BLaER1 treated with 17β-estradiol and CSF1 and Interleukin-3, amounts not matched to agents 10 nM and 100 nM (cell line): Measurements from ENCODE around the gene MRNIP.

ENCODE experiments used
- H3K27ac ChIP-seq, 11 experiments: shearing (Covaris generic); formaldehyde crosslinking; 2 replicates each; pipeline ENCODE4 v1.8.1; 2022
- H3K27me3 ChIP-seq, 11 experiments: shearing (Covaris generic); formaldehyde crosslinking; 2 replicates each; pipeline ENCODE4 v1.8.1; 2022
- H3K36me3 ChIP-seq, 11 experiments: shearing (Covaris generic); formaldehyde crosslinking; 2 replicates each; pipeline ENCODE4 v1.8.1; 2022
- H3K4me1 ChIP-seq, 10 experiments: shearing (Covaris generic); formaldehyde crosslinking; 2 replicates each; pipeline ENCODE4 v1.8.1; 2022
- H3K4me2 ChIP-seq, 11 experiments: shearing (Covaris generic); formaldehyde crosslinking; 2 replicates each; pipeline ENCODE4 v1.8.1; 2022
- H3K4me3 ChIP-seq, 10 experiments: shearing (Covaris generic); formaldehyde crosslinking; 2 replicates each; pipeline ENCODE4 v1.8.1; 2022
- H3K9ac ChIP-seq, 11 experiments: shearing (Covaris generic); formaldehyde crosslinking; 2 replicates each; pipeline ENCODE4 v1.8.1; 2022
- H3K9me3 ChIP-seq, 11 experiments: shearing (Covaris generic); formaldehyde crosslinking; replicated peaks in 1 of 11; 2 replicates each; pipeline ENCODE4 v1.8.1; 2022
- H4K20me1 ChIP-seq, 11 experiments: shearing (Covaris generic); formaldehyde crosslinking; 2 replicates each; pipeline ENCODE4 v1.8.1; 2022
- Cebpa-rat ChIP-seq, 11 experiments: shearing (Covaris generic); IDR thresholded peaks; 2 replicates each; pipeline ENCODE4 v1.8.1; 2022

Gene MRNIP

GRCh38 chr5:179827680-179828079, 30.9 kb downstream of the MRNIP start:
- no peak for TF ChIP-seq Cebpa-rat (IDR thresholded peaks at IDR 0.05)
- Histone ChIP-seq H3K9ac (peak overlapping the region in 7 of 11 experiments; percentile 21 to 58 (median 46); a peak in 8 of 22 replicates), H3K27ac (peak overlapping the region in 7 of 11 experiments; percentile 29 to 60 (median 48); a peak in 11 of 22 replicates)

GRCh38 chr5:179825655-179826182, 32.9 kb downstream of the MRNIP start:
- no peak overlapping the region for H3K27ac ChIP-seq
- H4K20me1 ChIP-seq = peaks cover 54 to 99% (median 81%) of the 10 kb centered on the region in 11 experiments
- H3K4me3 ChIP-seq = no peak overlapping the region
- H3K4me2 ChIP-seq = peak overlapping the region in 2 of 11 experiments; percentile 91 to 99; a peak in 4 of 22 replicates
- H3K9me3 ChIP-seq = peaks cover 0 to 21% (median 18%) of the 10 kb centered on the region in 11 experiments; a peak in 14 of 22 replicates
- peaks cover 27 to 75% (median 36%) of the 10 kb centered on the region in 10 experiments for H3K4me1 ChIP-seq
- H3K36me3 ChIP-seq = peaks cover 78 to 88% (median 83%) of the 10 kb centered on the region in 11 experiments
- TF ChIP-seq Cebpa-rat (IDR thresholded peaks at IDR 0.05) = no peak
- peak overlapping the region in 1 of 11 experiments; percentile 99; a peak in 1 of 22 replicates for H3K9ac ChIP-seq
- H3K27me3 ChIP-seq = no peaks in the 10 kb centered on the region

More at GRCh38 chr5:179827680-179828079, 30.9 kb downstream of the MRNIP start:
- no peak overlapping the region for H3K4me3 ChIP-seq
- peaks cover 94 to 100% (median 98%) of the 10 kb centered on the region in 11 experiments for H3K36me3 ChIP-seq
- H3K9me3 ChIP-seq = peaks cover 0 to 30% (median 25%) of the 10 kb centered on the region in 11 experiments; a peak in 15 of 22 replicates
- H3K4me1 ChIP-seq = peaks cover 17 to 66% (median 26%) of the 10 kb centered on the region in 10 experiments; a peak in 19 of 20 replicates
- peak overlapping the region; percentile 10 to 99 (median 35); a peak in 17 of 22 replicates for H3K4me2 ChIP-seq
- H4K20me1 ChIP-seq = peaks cover 39 to 100% (median 66%) of the 10 kb centered on the region in 11 experiments
- no peaks in the 10 kb centered on the region for H3K27me3 ChIP-seq

- Histone ChIP-seq H3K4me3 (peak overlapping the region in 1 of 10 experiments; percentile 21; a peak in 1 of 20 replicates), H3K27ac (no peak overlapping the region), H3K9ac (peak overlapping the region in 1 of 11 experiments; percentile 99; a peak in 3 of 22 replicates), H4K20me1 (peaks cover 54 to 89% (median 81%) of the 10 kb centered on the region in 11 experiments), H3K27me3 (no peaks in the 10 kb centered on the region), H3K4me2 (peak overlapping the region in 2 of 11 experiments; percentile 91 to 99; a peak in 4 of 22 replicates), H3K9me3 (peaks cover 0 to 11% (median 8%) of the 10 kb centered on the region in 11 experiments; a peak in 14 of 22 replicates), H3K36me3 (peaks cover 69 to 78% (median 73%) of the 10 kb centered on the region in 11 experiments), H3K4me1 (peaks cover 36 to 83% (median 45%) of the 10 kb centered on the region in 10 experiments)
- TF ChIP-seq Cebpa-rat (IDR thresholded peaks at IDR 0.05) = no peak
These were observed 33.9 kb downstream of the MRNIP start for GRCh38 chr5:179824745-179825112.

DNA sequence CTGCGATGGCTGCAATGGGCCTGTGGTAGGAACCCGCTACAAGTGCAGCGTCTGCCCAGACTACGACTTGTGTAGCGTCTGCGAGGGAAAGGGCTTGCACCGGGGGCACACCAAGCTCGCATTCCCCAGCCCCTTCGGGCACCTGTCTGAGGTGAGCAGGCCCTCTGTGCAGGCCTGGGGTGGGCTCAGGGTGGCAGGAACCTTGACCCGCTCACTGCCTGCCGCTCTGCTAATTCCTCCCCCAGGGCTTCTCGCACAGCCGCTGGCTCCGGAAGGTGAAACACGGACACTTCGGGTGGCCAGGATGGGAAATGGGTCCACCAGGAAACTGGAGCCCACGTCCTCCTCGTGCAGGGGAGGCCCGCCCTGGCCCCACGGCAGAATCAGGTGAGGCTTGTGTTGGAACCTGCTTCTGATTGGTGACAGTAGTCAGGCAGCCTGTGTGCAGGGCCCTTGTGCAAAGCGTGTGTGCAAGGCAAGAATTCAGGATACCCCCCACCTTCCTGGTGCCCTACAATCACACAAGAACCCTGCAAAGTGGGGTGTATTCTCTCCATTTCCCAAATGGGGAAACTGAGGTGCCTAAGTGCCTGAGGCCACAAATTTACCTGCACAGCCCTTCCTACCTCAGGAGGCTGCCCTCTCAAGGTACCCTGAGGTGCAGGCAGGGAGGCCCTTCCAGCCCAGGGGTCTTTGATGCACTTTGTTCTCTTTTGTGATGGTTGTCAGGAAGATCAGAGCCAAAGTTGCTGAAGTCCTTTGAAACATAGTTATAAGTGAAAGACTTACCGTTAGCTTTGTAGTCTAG, 34.5 kb downstream of the MRNIP start:
- H4K20me1 ChIP-seq = peaks cover 54 to 84% (median 79%) of the 10 kb centered on the region in 11 experiments
- no peak for TF ChIP-seq Cebpa-rat (IDR thresholded peaks at IDR 0.05)
- no peak overlapping the region for H3K27ac ChIP-seq
- peaks cover 63 to 72% (median 67%) of the 10 kb centered on the region in 11 experiments for H3K36me3 ChIP-seq
- H3K27me3 ChIP-seq = no peaks in the 10 kb centered on the region
- H3K4me2 ChIP-seq = peak overlapping the region in 3 of 11 experiments; percentile 91 to 100 (median 99); a peak in 5 of 22 replicates
- H3K4me1 ChIP-seq = peaks cover 42 to 88% (median 51%) of the 10 kb centered on the region in 10 experiments
- peak overlapping the region in 3 of 11 experiments; percentile 21 to 99 (median 98); a peak in 5 of 22 replicates for H3K9ac ChIP-seq
- H3K4me3 ChIP-seq = peak overlapping the region in 1 of 10 experiments; percentile 21; a peak in 2 of 20 replicates
- peaks cover 0 to 6% (median 4%) of the 10 kb centered on the region in 11 experiments; a peak in 10 of 22 replicates for H3K9me3 ChIP-seq

- Histone ChIP-seq H3K9ac (peak overlapping the region; percentile 12 to 99 (median 98); a peak in 18 of 22 replicates), H3K27ac (peak overlapping the region in 1 of 11 experiments; percentile 38; a peak in 1 of 22 replicates), H3K4me3 (peak overlapping the region in 9 of 10 experiments; percentile 87 to 100 (median 99); a peak in 15 of 20 replicates), H3K9me3 (no peaks in the 10 kb centered on the region), H3K27me3 (peaks cover 3 to 12% (median 11%) of the 10 kb centered on the region in 11 experiments), H3K36me3 (peaks cover 48 to 57% (median 52%) of the 10 kb centered on the region in 11 experiments), H3K4me1 (peaks cover 48 to 88% (median 59%) of the 10 kb centered on the region in 10 experiments), H4K20me1 (peaks cover 50 to 68% (median 67%) of the 10 kb centered on the region in 11 experiments), H3K4me2 (peak overlapping the region; percentile 89 to 100 (median 98))
- TF ChIP-seq Cebpa-rat (IDR thresholded peaks at IDR 0.05) = no peak
These were observed 36.1 kb downstream of the MRNIP start for GRCh38 chr5:179822444-179822990.

- Histone ChIP-seq H3K4me2 (peak overlapping the region; percentile 89 to 100 (median 98)), H3K9me3 (no peaks in the 10 kb centered on the region), H3K27me3 (peaks cover 7 to 17% (median 16%) of the 10 kb centered on the region in 11 experiments), H3K36me3 (peaks cover 47 to 53% (median 48%) of the 10 kb centered on the region in 11 experiments), H3K9ac (peak overlapping the region; percentile 91 to 99 (median 98); a peak in 21 of 22 replicates), H4K20me1 (peaks cover 50 to 68% (median 63%) of the 10 kb centered on the region in 11 experiments), H3K4me1 (peaks cover 49 to 88% (median 59%) of the 10 kb centered on the region in 10 experiments), H3K27ac (peak overlapping the region in 5 of 11 experiments; percentile 89 to 98 (median 97); a peak in 4 of 22 replicates), H3K4me3 (peak overlapping the region; percentile 87 to 100 (median 98))
- TF ChIP-seq Cebpa-rat (IDR thresholded peaks at IDR 0.05) = no peak
These were observed 36.6 kb downstream of the MRNIP start for GRCh38 chr5:179822059-179822432.

DNA sequence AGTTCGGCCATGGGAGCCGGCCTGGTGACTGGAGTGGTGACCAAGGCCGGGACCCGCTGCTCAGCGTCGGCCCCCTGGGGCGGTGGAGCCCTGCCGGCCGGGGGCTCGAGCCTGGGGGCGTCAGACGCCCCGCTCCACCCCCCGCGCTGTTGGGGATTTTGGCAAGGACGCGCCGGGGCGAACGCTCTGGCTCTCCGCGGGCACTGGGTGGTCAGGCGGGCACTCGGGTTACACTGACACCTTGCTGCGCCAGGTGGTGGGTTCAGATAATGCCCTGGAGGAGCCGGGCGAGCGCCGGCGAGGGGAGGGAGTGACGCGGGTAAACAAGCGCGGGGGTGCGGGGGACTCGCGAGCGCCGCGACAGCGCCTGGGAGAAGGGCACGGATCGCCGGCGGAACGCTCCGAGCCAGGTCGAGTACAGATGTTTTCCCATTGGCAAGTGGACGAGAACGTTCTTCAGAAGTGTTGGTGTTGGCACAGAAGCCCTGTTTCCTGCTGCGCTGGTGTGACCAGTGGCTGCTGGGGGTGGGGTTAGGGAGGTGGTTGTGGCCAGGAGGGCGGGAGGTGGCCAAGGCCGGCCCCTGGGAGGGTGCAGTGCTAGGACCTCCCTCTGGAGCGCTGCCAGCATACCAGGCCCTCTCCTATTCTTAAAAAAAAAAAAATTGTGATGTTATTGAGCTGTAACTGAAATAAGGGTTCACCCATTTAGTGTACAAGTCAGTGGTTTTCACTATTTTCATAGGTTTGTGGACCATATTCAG, 37.1 kb downstream of the MRNIP start:
- no peak for TF ChIP-seq Cebpa-rat (IDR thresholded peaks at IDR 0.05)
- Histone ChIP-seq H3K27me3 (peaks cover 13 to 22% (median 21%) of the 10 kb centered on the region in 11 experiments), H3K4me3 (peak overlapping the region; percentile 87 to 100 (median 98)), H4K20me1 (peaks cover 50 to 68% (median 57%) of the 10 kb centered on the region in 11 experiments), H3K36me3 (peaks cover 41 to 47% (median 43%) of the 10 kb centered on the region in 11 experiments), H3K9ac (peak overlapping the region; percentile 91 to 99 (median 98)), H3K4me2 (peak overlapping the region; percentile 89 to 100 (median 98)), H3K9me3 (no peaks in the 10 kb centered on the region), H3K27ac (peak overlapping the region; percentile 89 to 98 (median 94)), H3K4me1 (peaks cover 50 to 88% (median 60%) of the 10 kb centered on the region in 10 experiments)
